PC-9 (cell line): ENCODE data around the gene SNRNP48.

Experiments
- EZH2 ChIP-seq: fragments of 200-600 bp; sonication (generic); IDR thresholded peaks from 2 replicates; pipeline ENCODE4 v1.8.0; 2017; ENCODE audit warnings: antibody characterized with exemption, low read depth
- TF ChIP-seq, protein P1 (sequence below): fragments of 200-600 bp; sonication (generic); conservative IDR thresholded peaks from 2 replicates; pipeline ENCODE4 v1.6.1; 2017; ENCODE audit warnings: mixed run types, antibody characterized with exemption, mild to moderate bottlenecking, moderate library complexity

- TF ChIP-seq, protein P1, sequence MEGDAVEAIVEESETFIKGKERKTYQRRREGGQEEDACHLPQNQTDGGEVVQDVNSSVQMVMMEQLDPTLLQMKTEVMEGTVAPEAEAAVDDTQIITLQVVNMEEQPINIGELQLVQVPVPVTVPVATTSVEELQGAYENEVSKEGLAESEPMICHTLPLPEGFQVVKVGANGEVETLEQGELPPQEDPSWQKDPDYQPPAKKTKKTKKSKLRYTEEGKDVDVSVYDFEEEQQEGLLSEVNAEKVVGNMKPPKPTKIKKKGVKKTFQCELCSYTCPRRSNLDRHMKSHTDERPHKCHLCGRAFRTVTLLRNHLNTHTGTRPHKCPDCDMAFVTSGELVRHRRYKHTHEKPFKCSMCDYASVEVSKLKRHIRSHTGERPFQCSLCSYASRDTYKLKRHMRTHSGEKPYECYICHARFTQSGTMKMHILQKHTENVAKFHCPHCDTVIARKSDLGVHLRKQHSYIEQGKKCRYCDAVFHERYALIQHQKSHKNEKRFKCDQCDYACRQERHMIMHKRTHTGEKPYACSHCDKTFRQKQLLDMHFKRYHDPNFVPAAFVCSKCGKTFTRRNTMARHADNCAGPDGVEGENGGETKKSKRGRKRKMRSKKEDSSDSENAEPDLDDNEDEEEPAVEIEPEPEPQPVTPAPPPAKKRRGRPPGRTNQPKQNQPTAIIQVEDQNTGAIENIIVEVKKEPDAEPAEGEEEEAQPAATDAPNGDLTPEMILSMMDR, result no peak
- TF ChIP-seq EZH2, result no peak
Observed at GRCh38 chr6:7566107-7566506, 23.9 kb upstream of the SNRNP48 start.
